Thyroid gland (tissue), 4 donors: ENCODE data around the gene PRR13.

ENCODE experiments used
- CTCF ChIP-seq, 6 experiments: fragments of 200-600 bp in 3 of 6; fragments of 450-650 bp in 3 of 6; sonication (generic) in 3 of 6; IDR thresholded peaks; one replicate each; pipeline ENCODE4 v1.5.1; 2016 to 2019; ENCODE audit warnings: antibody characterized with exemption in 6 of 6, mild to moderate bottlenecking in 2 of 6, inconsistent platforms in 1 of 6, moderate library complexity in 1 of 6
- POLR2A ChIP-seq, 2 donors: fragments of 450-650 bp; IDR thresholded peaks; one replicate each; pipeline ENCODE4 v1.6.1; 2017; ENCODE audit warnings: antibody characterized with exemption in 2 of 2, mild to moderate bottlenecking in 2 of 2, moderate library complexity in 1 of 2

GRCh38 chr12:53489242-53489864 is 47.8 kb downstream of the PRR13 start:
- TF ChIP-seq CTCF (IDR thresholded peaks at IDR 0.05), result no peak
- TF ChIP-seq POLR2A (IDR thresholded peaks at IDR 0.05), result no peak
